GM12878 (cell line): ENCODE results near the gene ELMOD3.

Source experiments
- ASH2L ChIP-seq: fragments of 300-600, 200-600 bp; sonication (generic); IDR thresholded peaks from 2 replicates; pipeline ENCODE4 v1.6.1; 2017; ENCODE audit warnings: low read depth, mild to moderate bottlenecking, borderline replicate concordance
- CTCF ChIP-seq, 3 experiments: IDR thresholded peaks in 2 of 3; conservative IDR thresholded peaks in 1 of 3; 2 replicates each; pipeline ENCODE4 v1.5.1; 2011; ENCODE audit warnings: low read depth in 3 of 3, low read length in 3 of 3, mild to moderate bottlenecking in 3 of 3, control low read depth in 2 of 3, moderate library complexity in 2 of 3, inconsistent platforms in 1 of 3, mixed read lengths in 1 of 3; ENCODE audit not compliant: control insufficient read depth in 2 of 3, insufficient read depth in 1 of 3; ENCODE audit errors: extremely low read depth in 1 of 3
- NFXL1 ChIP-seq: fragments of 450-650 bp; IDR thresholded peaks from 2 replicates; pipeline ENCODE4 v1.6.1; 2017; ENCODE audit warnings: antibody characterized with exemption, mild to moderate bottlenecking, borderline replicate concordance
- POLR2AphosphoS5 ChIP-seq: IDR thresholded peaks from 2 replicates; pipeline ENCODE4 v1.6.1; 2011; ENCODE audit warnings: mild to moderate bottlenecking, low read length, inconsistent platforms
- REST ChIP-seq: IDR thresholded peaks from 2 replicates; pipeline ENCODE4 v1.6.1; 2012; ENCODE audit warnings: mild to moderate bottlenecking, low read depth, low read length
- SIN3A ChIP-seq: IDR thresholded peaks from 2 replicates; pipeline ENCODE4 v1.6.1; 2012; ENCODE audit warnings: low read depth, low read length, improper control_type of control experiment
- SPI1 ChIP-seq: IDR thresholded peaks from 2 replicates; pipeline ENCODE4 v1.6.1; 2011; ENCODE audit warnings: low read depth, mild to moderate bottlenecking, low read length, moderate library complexity, borderline replicate concordance; ENCODE audit not compliant: insufficient read depth
- SUPT20H ChIP-seq: IDR thresholded peaks from 2 replicates; pipeline ENCODE4 v1.6.1; 2011; ENCODE audit warnings: low read depth, mild to moderate bottlenecking, low read length, moderate library complexity, borderline replicate concordance; ENCODE audit not compliant: control insufficient read depth
- ZBTB4 ChIP-seq: fragments of 450-650 bp; formaldehyde crosslinking; IDR thresholded peaks from 2 replicates; pipeline ENCODE4 v1.4.0; 2022; ENCODE audit warnings: mild to moderate bottlenecking, moderate library complexity

GRCh38 chr2:85398426-85399182, 44.0 kb downstream of the ELMOD3 start:
- no peak for TF ChIP-seq REST
- TF ChIP-seq ASH2L = no peak
- TF ChIP-seq CTCF (IDR thresholded peaks at IDR 0.05 in 2 of 3, conservative IDR thresholded peaks at IDR 0.05 in 1 of 3; ENCODE audit: control insufficient read depth in 2 of 3, extremely low read depth in 1 of 3, insufficient read depth in 1 of 3, low read depth in 3 of 3, low read length in 3 of 3) = no peak
- no peak for TF ChIP-seq POLR2AphosphoS5
- no peak for TF ChIP-seq SPI1
- no peak for TF ChIP-seq SIN3A
- no peak for TF ChIP-seq SUPT20H
- TF ChIP-seq ZBTB4 = no peak
- no peak for TF ChIP-seq NFXL1
